Measurements from ENCODE around the gene RAD9A. TPM values are rescaled to one million over a fixed set of nuclear protein-coding genes. Genes with fewer than 3 reads are reported as not detected.

RAD9A gene
- total RNA-seq, 1 experiment from 2014 or later = 20.9 TPM

- Histone ChIP-seq H4K8ac (replicated peaks; ENCODE audit: insufficient read length, low read depth, low read length) (no peak overlapping the region), H3K56ac (ENCODE audit: insufficient read length, low read depth, low read length) (no peak overlapping the region), H3K4me2 (ENCODE audit: insufficient read depth, insufficient read length, low read length) (no peak overlapping the region), H3K4me1 (ENCODE audit: insufficient read depth, low read length) (no peaks in the 10 kb centered on the region), H3K79me2 (ENCODE audit: insufficient read depth, low read length) (no peaks in the 10 kb centered on the region), H3K9me3 (ENCODE audit: control insufficient read depth, low read depth, low read length) (no peaks in the 10 kb centered on the region), H2BK12ac (ENCODE audit: insufficient read length, low read depth, low read length) (no peak overlapping the region), H3K4ac (ENCODE audit: low read depth, low read length) (no peak overlapping the region), H3K23me2 (ENCODE audit: insufficient read length, low read depth, low read length, poor library complexity, severe bottlenecking) (no peaks in the 10 kb centered on the region), H2BK15ac (ENCODE audit: low read depth, low read length) (no peak overlapping the region), H4K20me1 (ENCODE audit: control insufficient read depth, insufficient read depth, insufficient read length) (no peaks in the 10 kb centered on the region), H2AK5ac (ENCODE audit: insufficient read length, low read length) (no peak overlapping the region), H3K27ac (ENCODE audit: insufficient read length, low read depth, low read length) (no peak overlapping the region), H3K9ac (ENCODE audit: extremely low read depth, insufficient read length, low read length) (no peak overlapping the region), H2BK20ac (ENCODE audit: low read depth, low read length, poor library complexity, severe bottlenecking) (no peak overlapping the region), H3T11ph (ENCODE audit: low read length) (no peak overlapping the region), H2AFZ (ENCODE audit: low read length) (no peak overlapping the region), H3K14ac (ENCODE audit: insufficient read depth, low read length) (no peak overlapping the region), H2BK120ac (ENCODE audit: low read depth, low read length, poor library complexity, severe bottlenecking) (no peak overlapping the region), H3K23ac (ENCODE audit: insufficient read length, low read depth, low read length) (no peak overlapping the region), H2BK5ac (ENCODE audit: insufficient read length, low read length) (no peak overlapping the region), H3K18ac (ENCODE audit: insufficient read length, low read depth, low read length) (no peak overlapping the region), H3K79me1 (ENCODE audit: insufficient read depth, low read depth, low read length, poor library complexity, severe bottlenecking) (no peaks in the 10 kb centered on the region), H4K5ac (ENCODE audit: insufficient read length, low read depth, low read length) (no peak overlapping the region), H3K27me3 (ENCODE audit: insufficient read depth, low read length) (no peaks in the 10 kb centered on the region), H4K91ac (ENCODE audit: insufficient read length, low read depth, low read length) (no peak overlapping the region)
- H3K27me3 Mint-ChIP-seq (ENCODE audit: low read depth) = peaks cover 46% of the 10 kb centered on the region
- H3K36me3 Mint-ChIP-seq (ENCODE audit: insufficient read depth in 1 of 3, low read depth in 3 of 3) = no peaks in the 10 kb centered on the region
- H3K4me1 Mint-ChIP-seq = peaks cover 23 to 37% of the 10 kb centered on the region in 2 experiments
- no peak for DNase-seq
- no peaks in the 10 kb centered on the region; a peak in 1 of 5 replicates for H3K9me3 Mint-ChIP-seq
- H3K27ac Mint-ChIP-seq = no peak overlapping the region
- no peak for TF ChIP-seq CTCF (conservative IDR thresholded peaks at IDR 0.05)
- H3K4me3 Mint-ChIP-seq = no peak overlapping the region
- WGBS (ENCODE audit: extremely low coverage, insufficient read length, low lambda C conversion rate) = no CpG with 5 or more reads among the region's 9 CpGs
Observed at GRCh38 chr11:67412495-67413179, 20.9 kb downstream of the RAD9A start.

Data from H9 (cell line).